ENCODE data around the gene AQP7. TPM values are rescaled to one million over a fixed set of nuclear protein-coding genes. Genes with fewer than 3 reads are reported as not detected.

The AQP7 gene
- polyA plus RNA-seq, 1 donor from 2014 or later: not detected

GRCh38 chr9:33439731-33440130 lies 37.4 kb upstream of the AQP7 start:
- Histone ChIP-seq H3K4me3 (ENCODE audit: low read length) (no peak overlapping the region), H3F3A (ENCODE audit: insufficient read depth, low read length, poor library complexity, severe bottlenecking) (no peaks in the 10 kb centered on the region), H2AFZ (ENCODE audit: low read depth, low read length) (no peak overlapping the region), H3K4me2 (ENCODE audit: low read length) (no peak overlapping the region), H3K27ac (ENCODE audit: low read length) (no peak overlapping the region), H3K9ac (ENCODE audit: low read length) (no peak overlapping the region), H3K9me3 (ENCODE audit: low read length) (no peaks in the 10 kb centered on the region), H3K79me2 (replicated peaks; ENCODE audit: insufficient read depth, low read length) (no peaks in the 10 kb centered on the region), H3K9me2 (ENCODE audit: insufficient read depth, low read length) (no peaks in the 10 kb centered on the region), H4K20me1 (ENCODE audit: insufficient read depth) (no peaks in the 10 kb centered on the region), H3K36me3 (ENCODE audit: insufficient read depth, low read length) (no peaks in the 10 kb centered on the region), H3K27me3 (ENCODE audit: insufficient read depth, low read depth, low read length) (no peaks in the 10 kb centered on the region)
- TF ChIP-seq RAD21 (conservative IDR thresholded peaks at IDR 0.05) (no peak), SMC3 (conservative IDR thresholded peaks at IDR 0.05; ENCODE audit: poor library complexity) (no peak), TAF1 (IDR thresholded peaks at IDR 0.05; ENCODE audit: low read depth) (no peak), CTCF (IDR thresholded peaks at IDR 0.05; ENCODE audit: poor library complexity, severe bottlenecking) (no peak), MXI1 (conservative IDR thresholded peaks at IDR 0.05; ENCODE audit: poor library complexity, severe bottlenecking) (no peak), EZH2 (IDR thresholded peaks at IDR 0.05; ENCODE audit: borderline replicate concordance, insufficient read depth, low read length, poor library complexity, severe bottlenecking) (no peak), REST (IDR thresholded peaks at IDR 0.05; ENCODE audit: borderline replicate concordance) (no peak), EP300 (conservative IDR thresholded peaks at IDR 0.05; ENCODE audit: poor library complexity, severe bottlenecking) (no peak), POLR2AphosphoS5 (IDR thresholded peaks at IDR 0.05) (no peak)

GRCh38 chr9:33438926-33439680 lies 36.7 kb upstream of the AQP7 start:
- Histone ChIP-seq H3F3A (ENCODE audit: insufficient read depth, low read length, poor library complexity, severe bottlenecking) (no peaks in the 10 kb centered on the region), H3K4me2 (ENCODE audit: low read length) (no peak overlapping the region), H3K9me3 (ENCODE audit: low read length) (no peaks in the 10 kb centered on the region), H3K27ac (ENCODE audit: low read length) (no peak overlapping the region), H3K79me2 (replicated peaks; ENCODE audit: insufficient read depth, low read length) (no peaks in the 10 kb centered on the region), H3K9ac (ENCODE audit: low read length) (no peak overlapping the region), H3K4me3 (ENCODE audit: low read length) (no peak overlapping the region), H2AFZ (ENCODE audit: low read depth, low read length) (no peak overlapping the region), H3K9me2 (ENCODE audit: insufficient read depth, low read length) (no peaks in the 10 kb centered on the region), H4K20me1 (ENCODE audit: insufficient read depth) (no peaks in the 10 kb centered on the region), H3K36me3 (ENCODE audit: insufficient read depth, low read length) (no peaks in the 10 kb centered on the region), H3K27me3 (ENCODE audit: insufficient read depth, low read depth, low read length) (no peaks in the 10 kb centered on the region)
- TF ChIP-seq REST (IDR thresholded peaks at IDR 0.05; ENCODE audit: borderline replicate concordance) (no peak), RAD21 (conservative IDR thresholded peaks at IDR 0.05) (no peak), SMC3 (conservative IDR thresholded peaks at IDR 0.05; ENCODE audit: poor library complexity) (no peak), POLR2AphosphoS5 (IDR thresholded peaks at IDR 0.05) (no peak), CTCF (IDR thresholded peaks at IDR 0.05; ENCODE audit: poor library complexity, severe bottlenecking) (no peak), TAF1 (IDR thresholded peaks at IDR 0.05; ENCODE audit: low read depth) (no peak), EP300 (conservative IDR thresholded peaks at IDR 0.05; ENCODE audit: poor library complexity, severe bottlenecking) (no peak), EZH2 (IDR thresholded peaks at IDR 0.05; ENCODE audit: borderline replicate concordance, insufficient read depth, low read length, poor library complexity, severe bottlenecking) (no peak), MXI1 (conservative IDR thresholded peaks at IDR 0.05; ENCODE audit: poor library complexity, severe bottlenecking) (no peak)

Data from neural cell (in vitro differentiated cells).